ENCODE measurements around the gene COMT. TPM values are rescaled to one million over a fixed set of nuclear protein-coding genes. Genes with fewer than 3 reads are reported as not detected.
"Not testable (repeated sequence)": the region's sequence is repeated elsewhere in the genome, so short reads cannot be mapped to it uniquely, and the experiment has no call there.

The COMT gene
- total and polyA plus RNA-seq, 5 donors, result 69.6 to 102 (median 85.1) TPM

GRCh38 chr22:19900707-19901436 is 40.7 kb upstream of the COMT start:
- 91% methylated on average over 13 of the region's 13 CpGs for WGBS
- Histone ChIP-seq H3K4me3 (ENCODE audit: low read length) (no peak overlapping the region), H3K27ac (ENCODE audit: low read length) (no peak overlapping the region), H3K9me3 (ENCODE audit: control insufficient read depth, low read length) (no peaks in the 10 kb centered on the region), H3K27me3 (ENCODE audit: control insufficient read depth, insufficient read depth) (no peaks in the 10 kb centered on the region), H3K4me1 (ENCODE audit: control insufficient read depth, insufficient read depth, low read length) (no peaks in the 10 kb centered on the region)
- ATAC-seq (no peak), DNase-seq (peak in 2 of 3 donors; percentile 24 to 34)
- intact Hi-C loops (cut with DNase I), result no loop called here

GRCh38 chr22:19901577-19902244 is 39.9 kb upstream of the COMT start:
- Histone ChIP-seq H3K9me3 (ENCODE audit: control insufficient read depth, low read length) (no peaks in the 10 kb centered on the region), H3K27me3 (ENCODE audit: control insufficient read depth, insufficient read depth) (no peaks in the 10 kb centered on the region), H3K27ac (ENCODE audit: low read length) (no peak overlapping the region), H3K4me1 (ENCODE audit: control insufficient read depth, insufficient read depth, low read length) (no peaks in the 10 kb centered on the region), H3K4me3 (ENCODE audit: low read length) (no peak overlapping the region)
- intact Hi-C loops (cut with DNase I), result no loop called here
- no peak for ATAC-seq
- peak in 1 of 3 donors; percentile 22 for DNase-seq
- WGBS, result 90% methylated on average over 11 of the region's 11 CpGs

- H3K9me3 ChIP-seq (ENCODE audit: control insufficient read depth, low read length), result no peaks in the 10 kb centered on the region
- no peak overlapping the region for H3K27ac ChIP-seq (ENCODE audit: low read length)
- no peak overlapping the region for H3K4me3 ChIP-seq (ENCODE audit: low read length)
- 88% methylated on average over 7 of the region's 7 CpGs for WGBS
- ATAC-seq, result no peak
- intact Hi-C loops (cut with DNase I), result no loop called here
- no peaks in the 10 kb centered on the region for H3K27me3 ChIP-seq (ENCODE audit: control insufficient read depth, insufficient read depth)
- DNase-seq, result peak in 2 of 3 donors; percentile 24 to 48
- H3K4me1 ChIP-seq (ENCODE audit: control insufficient read depth, insufficient read depth, low read length), result no peaks in the 10 kb centered on the region
Measured at GRCh38 chr22:19902245-19902715, 39.3 kb upstream of the COMT start.

- ATAC-seq, result peak in 1 of 2 donors; percentile 15
- 85% methylated on average over 9 of the region's 9 CpGs for WGBS
Measured at GRCh38 chr22:19903031-19903430, 38.5 kb upstream of the COMT start.

GRCh38 chr22:19903513-19903912 is 38.1 kb upstream of the COMT start:
- WGBS, result 81% methylated on average over 12 of the region's 12 CpGs
- intact Hi-C loops (cut with DNase I), result no loop called here
- Histone ChIP-seq H3K4me3 (ENCODE audit: low read length) (no peak overlapping the region), H3K27ac (ENCODE audit: low read length) (no peak overlapping the region), H3K4me1 (ENCODE audit: control insufficient read depth, insufficient read depth, low read length) (no peaks in the 10 kb centered on the region), H3K27me3 (ENCODE audit: control insufficient read depth, insufficient read depth) (no peaks in the 10 kb centered on the region), H3K9me3 (ENCODE audit: control insufficient read depth, low read length) (no peaks in the 10 kb centered on the region)
- DNase-seq, result peak in 1 of 3 donors; percentile 36
- ATAC-seq, result peak in 1 of 2 donors; percentile 12

More at GRCh38 chr22:19903031-19903430, 38.5 kb upstream of the COMT start:
- intact Hi-C loops (cut with DNase I), result no loop called here
- Histone ChIP-seq H3K9me3 (ENCODE audit: control insufficient read depth, low read length) (no peaks in the 10 kb centered on the region), H3K27ac (ENCODE audit: low read length) (no peak overlapping the region), H3K4me3 (ENCODE audit: low read length) (no peak overlapping the region), H3K4me1 (ENCODE audit: control insufficient read depth, insufficient read depth, low read length) (no peaks in the 10 kb centered on the region), H3K27me3 (ENCODE audit: control insufficient read depth, insufficient read depth) (no peaks in the 10 kb centered on the region)
- peak in 1 of 3 donors; percentile 21 for DNase-seq

- Histone ChIP-seq H3K27ac (ENCODE audit: low read length) (no peak overlapping the region), H3K27me3 (ENCODE audit: control insufficient read depth, insufficient read depth) (no peaks in the 10 kb centered on the region), H3K4me3 (ENCODE audit: low read length) (no peak overlapping the region), H3K9me3 (ENCODE audit: control insufficient read depth, low read length) (no peaks in the 10 kb centered on the region), H3K4me1 (ENCODE audit: control insufficient read depth, insufficient read depth, low read length) (no peaks in the 10 kb centered on the region)
- 92% methylated on average over 16 of the region's 16 CpGs for WGBS
- intact Hi-C loops (cut with DNase I), result no loop called here
- DNase-seq (peak in 2 of 3 donors; percentile 31 to 43), ATAC-seq (no peak)
Measured at GRCh38 chr22:19904174-19904856, 37.3 kb upstream of the COMT start.

- no peak overlapping the region for H3K27ac ChIP-seq (ENCODE audit: low read length)
- ATAC-seq (no peak), DNase-seq (peak in 1 of 3 donors; percentile 4)
- H3K4me3 ChIP-seq (ENCODE audit: low read length), result no peak overlapping the region
- 91% methylated on average over 7 of the region's 7 CpGs for WGBS
- H3K4me1 ChIP-seq (ENCODE audit: control insufficient read depth, insufficient read depth, low read length), result no peaks in the 10 kb centered on the region
- intact Hi-C loops (cut with DNase I), result no loop called here
- no peaks in the 10 kb centered on the region for H3K27me3 ChIP-seq (ENCODE audit: control insufficient read depth, insufficient read depth)
- no peaks in the 10 kb centered on the region for H3K9me3 ChIP-seq (ENCODE audit: control insufficient read depth, low read length)
Measured at GRCh38 chr22:19904935-19905334, 36.6 kb upstream of the COMT start.

GRCh38 chr22:19905347-19906276 is 36.0 kb upstream of the COMT start:
- H3K27ac ChIP-seq (ENCODE audit: low read length), result no peak overlapping the region
- H3K4me3 ChIP-seq (ENCODE audit: low read length), result no peak overlapping the region
- intact Hi-C loops (cut with DNase I), result no loop called here
- peak in 1 of 3 donors; percentile 20 for DNase-seq
- H3K4me1 ChIP-seq (ENCODE audit: control insufficient read depth, insufficient read depth, low read length), result no peaks in the 10 kb centered on the region
- WGBS, result 84% methylated on average over 22 of the region's 22 CpGs
- H3K27me3 ChIP-seq (ENCODE audit: control insufficient read depth, insufficient read depth), result no peaks in the 10 kb centered on the region
- H3K9me3 ChIP-seq (ENCODE audit: control insufficient read depth, low read length), result no peaks in the 10 kb centered on the region
- ATAC-seq, result no peak

- ATAC-seq; intact Hi-C loops (cut with DNase I); H3K27ac ChIP-seq (ENCODE audit: low read length); H3K4me3 ChIP-seq (ENCODE audit: low read length); H3K9me3 ChIP-seq (ENCODE audit: control insufficient read depth, low read length); H3K27me3 ChIP-seq (ENCODE audit: control insufficient read depth, insufficient read depth); H3K4me1 ChIP-seq (ENCODE audit: control insufficient read depth, insufficient read depth, low read length): not testable (repeated sequence)
- 95% methylated on average over 25 of the region's 25 CpGs for WGBS
- DNase-seq, result peak in 1 of 3 donors; percentile 17
Measured at GRCh38 chr22:19906864-19907263, 34.7 kb upstream of the COMT start.

- H3K4me3 ChIP-seq (ENCODE audit: low read length); ATAC-seq; intact Hi-C loops (cut with DNase I); H3K9me3 ChIP-seq (ENCODE audit: control insufficient read depth, low read length); H3K4me1 ChIP-seq (ENCODE audit: control insufficient read depth, insufficient read depth, low read length); H3K27me3 ChIP-seq (ENCODE audit: control insufficient read depth, insufficient read depth); H3K27ac ChIP-seq (ENCODE audit: low read length): not testable (repeated sequence)
- DNase-seq, result peak in 1 of 3 donors; percentile 6
- WGBS, result 92% methylated on average over 16 of the region's 16 CpGs
Measured at GRCh38 chr22:19907902-19908301, 33.7 kb upstream of the COMT start.

Measured in right cardiac atrium (tissue), 5 donors.